Measurements from ENCODE around the gene KCNIP3. TPM values are rescaled to one million over a fixed set of nuclear protein-coding genes. Genes with fewer than 3 reads are reported as not detected.

The KCNIP3 gene
- total RNA-seq, 1 experiment from 2014 or later, result 4.5 TPM

GRCh38 chr2:95333888-95334338 lies 36.8 kb downstream of the KCNIP3 start:
- H3K4me2 ChIP-seq, result no peak overlapping the region
- no peaks in the 10 kb centered on the region for H3K36me3 ChIP-seq (ENCODE audit: low read depth)
- no peaks in the 10 kb centered on the region for H3F3A ChIP-seq (ENCODE audit: insufficient read depth, low read depth)
- POLR2A ChIA-PET (ENCODE audit: unreplicated experiment), result no interaction called here
- H3K9me3 ChIP-seq (ENCODE audit: insufficient read depth, low read depth), result no peaks in the 10 kb centered on the region
- H3K27ac ChIP-seq, result no peak overlapping the region
- H2AFZ ChIP-seq, result no peak overlapping the region
- peaks cover 6% of the 10 kb centered on the region for H3K27me3 ChIP-seq (ENCODE audit: insufficient read depth, low read depth)
- no peak for DNase-seq
- intact Hi-C loops (cut with micrococcal nuclease; ENCODE audit: unreplicated experiment), result no loop called here
- H3K9me2 ChIP-seq (ENCODE audit: insufficient read depth), result no peaks in the 10 kb centered on the region
- no peaks in the 10 kb centered on the region for H4K20me1 ChIP-seq (ENCODE audit: insufficient read depth)
- H3K4me3 ChIP-seq, result no peak overlapping the region
- no peaks in the 10 kb centered on the region for H3K79me2 ChIP-seq (ENCODE audit: low read depth)
- CTCF ChIA-PET, result no interaction called here
- TF ChIP-seq, protein P1, sequence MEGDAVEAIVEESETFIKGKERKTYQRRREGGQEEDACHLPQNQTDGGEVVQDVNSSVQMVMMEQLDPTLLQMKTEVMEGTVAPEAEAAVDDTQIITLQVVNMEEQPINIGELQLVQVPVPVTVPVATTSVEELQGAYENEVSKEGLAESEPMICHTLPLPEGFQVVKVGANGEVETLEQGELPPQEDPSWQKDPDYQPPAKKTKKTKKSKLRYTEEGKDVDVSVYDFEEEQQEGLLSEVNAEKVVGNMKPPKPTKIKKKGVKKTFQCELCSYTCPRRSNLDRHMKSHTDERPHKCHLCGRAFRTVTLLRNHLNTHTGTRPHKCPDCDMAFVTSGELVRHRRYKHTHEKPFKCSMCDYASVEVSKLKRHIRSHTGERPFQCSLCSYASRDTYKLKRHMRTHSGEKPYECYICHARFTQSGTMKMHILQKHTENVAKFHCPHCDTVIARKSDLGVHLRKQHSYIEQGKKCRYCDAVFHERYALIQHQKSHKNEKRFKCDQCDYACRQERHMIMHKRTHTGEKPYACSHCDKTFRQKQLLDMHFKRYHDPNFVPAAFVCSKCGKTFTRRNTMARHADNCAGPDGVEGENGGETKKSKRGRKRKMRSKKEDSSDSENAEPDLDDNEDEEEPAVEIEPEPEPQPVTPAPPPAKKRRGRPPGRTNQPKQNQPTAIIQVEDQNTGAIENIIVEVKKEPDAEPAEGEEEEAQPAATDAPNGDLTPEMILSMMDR (conservative IDR thresholded peaks at IDR 0.05), result no peak
- TF ChIP-seq EZH2 (IDR thresholded peaks at IDR 0.05; ENCODE audit: low read depth), result no peak
- no peaks in the 10 kb centered on the region for H3K4me1 ChIP-seq (replicated peaks; ENCODE audit: insufficient read depth)
- BruUV-seq (replicated peaks), result no TSS peak

- CTCF ChIA-PET, result no interaction called here
- POLR2A ChIA-PET (ENCODE audit: unreplicated experiment), result no interaction called here
- no peak for TF ChIP-seq EZH2 (IDR thresholded peaks at IDR 0.05; ENCODE audit: low read depth)
- TF ChIP-seq, protein P1 (conservative IDR thresholded peaks at IDR 0.05), result no peak
Measured at GRCh38 chr2:95334916-95335641, 37.9 kb downstream of the KCNIP3 start.

DNA sequence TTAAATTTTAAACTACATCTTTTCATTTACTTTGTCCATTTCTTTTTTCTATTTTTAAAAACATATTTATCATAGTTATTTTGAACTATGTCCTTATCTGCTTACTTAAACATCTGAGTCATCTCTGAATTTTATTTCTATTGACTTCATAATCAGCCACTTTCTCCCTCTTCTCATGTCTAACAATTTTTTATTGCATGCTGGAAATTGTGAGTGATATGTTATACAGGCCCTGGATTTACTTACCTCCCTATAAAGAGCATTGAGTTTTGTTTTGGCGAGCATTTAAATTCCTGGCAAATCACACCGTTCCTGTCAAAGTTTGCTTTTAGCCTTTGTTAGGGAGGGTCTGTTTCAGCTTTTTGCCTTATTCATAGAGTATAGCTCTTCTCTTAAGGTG lies 39.3 kb downstream of the KCNIP3 start:
- no peak overlapping the region for H3K4me2 ChIP-seq
- H3K4me3 ChIP-seq, result no peak overlapping the region
- H3K36me3 ChIP-seq (ENCODE audit: low read depth), result no peaks in the 10 kb centered on the region
- no peaks in the 10 kb centered on the region for H3K4me1 ChIP-seq (replicated peaks; ENCODE audit: insufficient read depth)
- no peak for DNase-seq
- H3K79me2 ChIP-seq (ENCODE audit: low read depth), result no peaks in the 10 kb centered on the region
- H4K20me1 ChIP-seq (ENCODE audit: insufficient read depth), result no peaks in the 10 kb centered on the region
- TF ChIP-seq, protein P1 (conservative IDR thresholded peaks at IDR 0.05), result no peak
- TF ChIP-seq EZH2 (IDR thresholded peaks at IDR 0.05; ENCODE audit: low read depth), result no peak
- ChIA-PET CTCF (no interaction called here), POLR2A (ENCODE audit: unreplicated experiment) (no interaction called here)
- H2AFZ ChIP-seq, result no peak overlapping the region
- no peaks in the 10 kb centered on the region for H3K9me2 ChIP-seq (ENCODE audit: insufficient read depth)
- BruUV-seq (replicated peaks), result no TSS peak
- no peaks in the 10 kb centered on the region for H3F3A ChIP-seq (ENCODE audit: insufficient read depth, low read depth)
- intact Hi-C loops (cut with micrococcal nuclease; ENCODE audit: unreplicated experiment), result no loop called here
- H3K27ac ChIP-seq, result no peak overlapping the region
- H3K27me3 ChIP-seq (ENCODE audit: insufficient read depth, low read depth), result peaks cover 19% of the 10 kb centered on the region
- no peaks in the 10 kb centered on the region for H3K9me3 ChIP-seq (ENCODE audit: insufficient read depth, low read depth)

More at GRCh38 chr2:95334916-95335641, 37.9 kb downstream of the KCNIP3 start:
- Histone ChIP-seq H4K20me1 (ENCODE audit: insufficient read depth) (no peaks in the 10 kb centered on the region), H3K4me3 (no peak overlapping the region), H3F3A (ENCODE audit: insufficient read depth, low read depth) (no peaks in the 10 kb centered on the region), H3K27me3 (ENCODE audit: insufficient read depth, low read depth) (peaks cover 9% of the 10 kb centered on the region), H3K4me2 (no peak overlapping the region), H3K9me3 (ENCODE audit: insufficient read depth, low read depth) (no peaks in the 10 kb centered on the region), H3K4me1 (replicated peaks; ENCODE audit: insufficient read depth) (no peaks in the 10 kb centered on the region), H3K9me2 (ENCODE audit: insufficient read depth) (no peaks in the 10 kb centered on the region), H3K27ac (no peak overlapping the region), H2AFZ (no peak overlapping the region), H3K36me3 (ENCODE audit: low read depth) (no peaks in the 10 kb centered on the region), H3K79me2 (ENCODE audit: low read depth) (no peaks in the 10 kb centered on the region)
- intact Hi-C loops (cut with micrococcal nuclease; ENCODE audit: unreplicated experiment), result no loop called here
- BruUV-seq (replicated peaks), result no TSS peak
- no peak for DNase-seq
